T-cell (primary cell): ENCODE data around the gene SMARCB1. TPM values are rescaled to one million over a fixed set of nuclear protein-coding genes. Genes with fewer than 3 reads are reported as not detected.

Experiments used
- ATAC-seq, 4 experiments: fragments of 200-7000 bp in 3 of 4; fragments of 150-1000 bp in 1 of 4; cut with Tn5 transposase; replicated peaks in 1 of 4; 1 replicate in 3 of 4; 2 replicates in 1 of 4; pipeline ENCODE4 v1.10.0; 2021; ENCODE audit warnings: moderate library complexity in 3 of 4, mild to moderate bottlenecking in 2 of 4, moderate number of reproducible peaks in 1 of 4
- CTCF ChIA-PET, 2 donors: fragments of 300-600 bp; sonication (Branson Sonifier 250); formaldehyde crosslinking; loops; one replicate each; lab custom pipeline; 2022; ENCODE audit warnings: antibody characterized with exemption in 2 of 2; lab: Charles Lee
- POLR2A ChIA-PET, 2 donors: fragments of 300-600 bp; sonication (Branson Sonifier 250); formaldehyde crosslinking; loops; one replicate each; lab custom pipeline; 2022; ENCODE audit warnings: antibody characterized with exemption in 2 of 2; lab: Charles Lee
- DNase-seq, 35 experiments: peaks; one replicate each; pipeline versions ENCODE4 v3.0.0 to v3.0.0-alpha.2; 2013 to 2023
- H3K27ac ChIP-seq: one replicate; pipeline ENCODE4 v1.5.1; 2013; ENCODE audit warnings: low read length
- H3K27me3 ChIP-seq, 2 experiments: replicated peaks in 1 of 2; 1 replicate in 1 of 2; 2 replicates in 1 of 2; pipeline versions ENCODE4 v1.6.1 to v1.7.0; 2013; ENCODE audit warnings: low read length in 1 of 2, mixed read lengths in 1 of 2; ENCODE audit not compliant: control insufficient read depth in 2 of 2, insufficient read depth in 2 of 2; ENCODE audit errors: extremely low read depth in 1 of 2
- H3K36me3 ChIP-seq, 2 donors: 1 replicate in 1 of 2; 2 replicates in 1 of 2; pipeline versions ENCODE4 v1.6.1 to v1.7.0; 2013; ENCODE audit warnings: low read length in 1 of 2; ENCODE audit not compliant: control insufficient read depth in 2 of 2, insufficient read depth in 1 of 2; ENCODE audit errors: extremely low read depth in 1 of 2
- H3K4me1 ChIP-seq, 2 experiments: 1 replicate in 1 of 2; 2 replicates in 1 of 2; pipeline versions ENCODE4 v1.6.1 to v1.7.0; 2013; ENCODE audit warnings: low read length in 2 of 2, mixed read lengths in 1 of 2; ENCODE audit not compliant: insufficient read depth in 2 of 2, control insufficient read depth in 1 of 2; ENCODE audit errors: extremely low read depth in 1 of 2
- H3K4me3 ChIP-seq, 2 donors: 1 replicate in 1 of 2; 2 replicates in 1 of 2; pipeline versions ENCODE4 v1.5.1 to v1.7.0; 2013; ENCODE audit warnings: mild to moderate bottlenecking in 2 of 2, low read length in 1 of 2, moderate library complexity in 1 of 2; ENCODE audit not compliant: control insufficient read depth in 1 of 2; ENCODE audit errors: extremely low read depth in 1 of 2
- H3K9me3 ChIP-seq: 2 replicates; pipeline ENCODE4 v1.7.0; 2013
- H3K27ac Mint-ChIP-seq, 2 donors: one replicate each; pipeline ENCODE4 v1.8.0; 2020 to 2021; ENCODE audit warnings: mild to moderate bottlenecking in 2 of 2, mixed read lengths in 2 of 2
- H3K27me3 Mint-ChIP-seq, 2 donors: one replicate each; pipeline ENCODE4 v1.8.0; 2021 to 2022; ENCODE audit warnings: mixed read lengths in 2 of 2
- H3K36me3 Mint-ChIP-seq: one replicate; pipeline ENCODE4 v1.8.0; 2021; ENCODE audit warnings: mixed read lengths
- H3K4me1 Mint-ChIP-seq, 3 donors: one replicate each; pipeline ENCODE4 v1.8.0; 2020 to 2022; ENCODE audit warnings: mixed read lengths in 3 of 3, mild to moderate bottlenecking in 1 of 3
- H3K4me3 Mint-ChIP-seq, 3 donors: one replicate each; pipeline ENCODE4 v1.8.0; 2020 to 2022; ENCODE audit warnings: mild to moderate bottlenecking in 3 of 3, mixed read lengths in 3 of 3, moderate library complexity in 3 of 3
- H3K9me3 Mint-ChIP-seq, 3 donors: one replicate each; pipeline ENCODE4 v1.8.0; 2020 to 2022; ENCODE audit warnings: mixed read lengths in 3 of 3
- WGBS: methylation state at CpG from one replicate; pipeline ENCODE4 v1.1.5; 2013; ENCODE audit warnings: missing lambda C conversion rate; ENCODE audit not compliant: insufficient coverage; 5-methylcytosine and 5-hydroxymethylcytosine counted together
- total RNA-seq, 35 experiments: library from RNA in 6 of 35; stranded (reverse) in 6 of 35; fragments of 120-200 nt in 1 of 35; gene quantifications; one replicate each; pipeline versions ENCODE4 v1.2.1 to v1.2.4 and lab custom pipeline; 2013 to 2026

The SMARCB1 gene
- total RNA-seq (10 to 100 TPM; 50.2 to 57.7 (median 54.3) TPM), total RNA-seq (lab: John Stamatoyannopoulos, UW) (23.8 to 69.4 (median 39.9) reads per million in 29 experiments)
- total RNA-seq (2013): 39.9 TPM

GRCh38 chr22:23786752-23787599 is at the start of gene SMARCB1:
TSS of gene SMARCB1 (plus strand) at chr22:23786966. CDS start at chr22:23787170, 204 bp downstream.
- Mint-ChIP-seq H3K4me3 (peak within 1 kb of the TSS; percentile 82 to 87 (median 86)), H3K9me3 (no peaks in the 10 kb centered on the region), H3K27me3 (no peaks in the 10 kb centered on the region), H3K4me1 (peaks cover 36 to 43% (median 43%) of the 10 kb centered on the region in 3 donors), H3K36me3 (peaks cover 4% of the 10 kb centered on the region), H3K27ac (peak within 1 kb of the TSS; percentile 96 to 97)
- Histone ChIP-seq H3K36me3 (peaks cover 0 to 13% of the 10 kb centered on the region in 2 donors), H3K4me3 (peak within 1 kb of the TSS; percentile 80 to 87), H3K27me3 (no peaks in the 10 kb centered on the region), H3K4me1 (peaks cover 15 to 62% of the 10 kb centered on the region in 2 experiments), H3K9me3 (no peaks in the 10 kb centered on the region), H3K27ac (peak within 1 kb of the TSS; percentile 94)
- ChIA-PET CTCF (interaction anchor here (1.0 to 1.1 kb wide), 2 partner anchors 18 to 224 kb away, joined by 3 to 4 read pairs; partner anchors contain the start of gene CABIN1 (in 1 of the 2)), POLR2A (no interaction called here)
- 0% methylated on average over 96 of the region's 97 CpGs for WGBS
- DNase-seq (peak; percentile 73 to 94 (median 85)), ATAC-seq (peak; percentile 80 to 89 (median 84))

- Mint-ChIP-seq H3K27ac (no peak overlapping the region), H3K4me1 (no peaks in the 10 kb centered on the region), H3K4me3 (no peak overlapping the region), H3K36me3 (no peaks in the 10 kb centered on the region), H3K27me3 (no peaks in the 10 kb centered on the region), H3K9me3 (no peaks in the 10 kb centered on the region)
- DNase-seq: no peak
- H3K27me3 ChIP-seq: peaks cover 0 to 4% of the 10 kb centered on the region in 2 experiments
- no peak for ATAC-seq
- no peaks in the 10 kb centered on the region for H3K36me3 ChIP-seq
- ChIA-PET CTCF (no interaction called here), POLR2A (no interaction called here)
- no peaks in the 10 kb centered on the region for H3K9me3 ChIP-seq
- no peak overlapping the region for H3K27ac ChIP-seq
- no peak overlapping the region for H3K4me3 ChIP-seq
- no peaks in the 10 kb centered on the region for H3K4me1 ChIP-seq
These were observed 49.1 kb upstream of the SMARCB1 start for GRCh38 chr22:23737696-23738095.

- peaks cover 4 to 17% of the 10 kb centered on the region in 2 donors for H3K36me3 ChIP-seq
- H3K36me3 Mint-ChIP-seq: peaks cover 22% of the 10 kb centered on the region
- H3K4me3 Mint-ChIP-seq: no peak overlapping the region
- H3K27me3 ChIP-seq: no peaks in the 10 kb centered on the region
- POLR2A ChIA-PET: no interaction called here
- ATAC-seq (no peak), DNase-seq (no peak)
- H3K4me1 Mint-ChIP-seq: no peaks in the 10 kb centered on the region
- 82% methylated on average over 3 of the region's 7 CpGs for WGBS
- H3K9me3 ChIP-seq: no peaks in the 10 kb centered on the region
- H3K27ac Mint-ChIP-seq: no peak overlapping the region
- H3K27ac ChIP-seq: no peak overlapping the region
- no peaks in the 10 kb centered on the region for H3K4me1 ChIP-seq
- peaks cover 0 to 11% (median 6%) of the 10 kb centered on the region in 3 donors for H3K9me3 Mint-ChIP-seq
- H3K27me3 Mint-ChIP-seq: no peaks in the 10 kb centered on the region
- CTCF ChIA-PET: no interaction called here
- H3K4me3 ChIP-seq: no peak overlapping the region
These were observed 44.1 kb upstream of the SMARCB1 start for GRCh38 chr22:23742505-23743264.

GRCh38 chr22:23743303-23743705 is 43.5 kb upstream of the SMARCB1 start:
- Mint-ChIP-seq H3K27me3 (no peaks in the 10 kb centered on the region), H3K27ac (no peak overlapping the region), H3K9me3 (peaks cover 0 to 11% (median 6%) of the 10 kb centered on the region in 3 donors), H3K36me3 (peaks cover 22% of the 10 kb centered on the region), H3K4me3 (no peak overlapping the region), H3K4me1 (no peaks in the 10 kb centered on the region)
- Histone ChIP-seq H3K9me3 (no peaks in the 10 kb centered on the region), H3K27ac (no peak overlapping the region), H3K4me1 (no peaks in the 10 kb centered on the region), H3K4me3 (no peak overlapping the region), H3K27me3 (no peaks in the 10 kb centered on the region), H3K36me3 (peaks cover 4 to 17% of the 10 kb centered on the region in 2 donors)
- CTCF ChIA-PET: no interaction called here
- no CpG with 5 or more reads among the region's 2 CpGs for WGBS
- POLR2A ChIA-PET: no interaction called here
- ATAC-seq: no peak
- no peak for DNase-seq

GRCh38 chr22:23744001-23744400 is 42.8 kb upstream of the SMARCB1 start:
- Mint-ChIP-seq H3K4me3 (no peak overlapping the region), H3K27ac (no peak overlapping the region), H3K9me3 (peaks cover 0 to 11% (median 6%) of the 10 kb centered on the region in 3 donors), H3K27me3 (no peaks in the 10 kb centered on the region), H3K4me1 (no peaks in the 10 kb centered on the region), H3K36me3 (peaks cover 22% of the 10 kb centered on the region)
- ATAC-seq (no peak), DNase-seq (no peak)
- no peak overlapping the region for H3K27ac ChIP-seq
- H3K27me3 ChIP-seq: no peaks in the 10 kb centered on the region
- no peak overlapping the region for H3K4me3 ChIP-seq
- peaks cover 4 to 17% of the 10 kb centered on the region in 2 donors for H3K36me3 ChIP-seq
- no peaks in the 10 kb centered on the region for H3K9me3 ChIP-seq
- ChIA-PET POLR2A (no interaction called here), CTCF (no interaction called here)
- WGBS: over 99% methylated on average over 10 of the region's 13 CpGs
- H3K4me1 ChIP-seq: no peaks in the 10 kb centered on the region

GRCh38 chr22:23744485-23744884 is 42.3 kb upstream of the SMARCB1 start:
- Histone ChIP-seq H3K4me3 (no peak overlapping the region), H3K27ac (no peak overlapping the region), H3K36me3 (peaks cover 4 to 17% of the 10 kb centered on the region in 2 donors), H3K27me3 (no peaks in the 10 kb centered on the region), H3K4me1 (no peaks in the 10 kb centered on the region), H3K9me3 (no peaks in the 10 kb centered on the region)
- DNase-seq: no peak
- no peak overlapping the region for H3K4me3 Mint-ChIP-seq
- ChIA-PET POLR2A (no interaction called here), CTCF (no interaction called here)
- no peak for ATAC-seq
- H3K9me3 Mint-ChIP-seq: peaks cover 0 to 11% (median 6%) of the 10 kb centered on the region in 3 donors
- H3K27ac Mint-ChIP-seq: no peak overlapping the region
- 96% methylated on average over 11 of the region's 14 CpGs for WGBS
- H3K4me1 Mint-ChIP-seq: peaks cover 0 to under 1% (median 0%) of the 10 kb centered on the region in 3 donors
- H3K36me3 Mint-ChIP-seq: peaks cover 22% of the 10 kb centered on the region
- no peaks in the 10 kb centered on the region for H3K27me3 Mint-ChIP-seq
